Activated CD4-positive, alpha-beta T cell treated with anti-CD3 and anti-CD28 coated beads for 24 hours (primary cell): Measurements from ENCODE around the gene ASRGL1.
"Not testable (repeated sequence)": the region's sequence is repeated elsewhere in the genome, so short reads cannot be mapped to it uniquely, and the experiment has no call there.

ENCODE experiments used
- DNase-seq, 2 donors: peaks; one replicate each; pipeline ENCODE4 v3.0.0-alpha.2; 2020; ENCODE audit warnings: low read depth in 2 of 2

The ASRGL1 gene

GRCh38 chr11:62352355-62353336 is 15.4 kb downstream of the ASRGL1 start:
- DNase-seq, result no peak

GRCh38 chr11:62353841-62354240 is 16.6 kb downstream of the ASRGL1 start:
- no peak for DNase-seq

DNA sequence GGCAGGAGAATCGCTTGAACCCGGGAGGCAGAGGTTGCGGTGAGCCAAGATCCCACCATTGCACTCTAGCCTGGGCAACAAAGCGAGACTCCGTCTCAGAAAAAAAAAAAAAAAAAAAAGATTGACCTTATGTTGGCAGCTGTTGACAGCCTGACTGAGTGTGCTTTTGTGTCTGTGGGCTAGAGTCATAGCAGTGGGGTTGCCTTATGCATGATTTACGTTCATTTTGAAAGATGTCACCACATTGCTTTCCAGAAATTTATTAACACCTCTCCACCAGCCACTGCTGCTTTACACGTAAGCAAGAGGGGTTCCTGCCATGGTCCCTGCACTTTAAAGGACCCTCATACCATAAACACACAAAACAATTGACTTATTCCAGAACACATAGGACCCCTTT is 21.0 kb downstream of the ASRGL1 start:
- no peak for DNase-seq

GRCh38 chr11:62359475-62359874 is 22.2 kb downstream of the ASRGL1 start:
- no peak for DNase-seq

GRCh38 chr11:62360685-62361084 is 23.4 kb downstream of the ASRGL1 start:
- no peak for DNase-seq

GRCh38 chr11:62368861-62369477 is 31.7 kb downstream of the ASRGL1 start:
- DNase-seq, result not testable (repeated sequence)

GRCh38 chr11:62370743-62371440 is 33.6 kb downstream of the ASRGL1 start:
- peak in 1 of 2 donors; percentile 28 for DNase-seq

DNA sequence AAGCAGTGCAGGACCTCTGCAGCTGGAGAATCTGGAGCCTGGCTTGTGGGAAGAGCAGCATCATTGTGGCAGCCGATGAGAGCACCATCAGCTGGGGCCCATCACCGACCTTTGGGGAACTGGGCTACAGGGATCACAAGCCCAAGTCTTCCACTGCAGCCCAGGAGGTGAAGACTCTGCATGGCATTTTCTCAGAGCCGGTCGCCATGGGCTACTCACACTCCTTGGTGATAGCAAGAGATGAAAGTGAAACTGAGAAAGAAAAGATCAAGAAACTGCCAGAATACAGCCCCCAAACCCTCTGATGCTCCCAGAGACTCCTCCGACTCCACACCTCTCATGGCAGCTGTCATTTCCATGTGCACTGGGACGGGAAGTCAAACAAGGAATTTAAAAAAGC is 35.6 kb downstream of the ASRGL1 start:
- no peak for DNase-seq

GRCh38 chr11:62373464-62374119 is 36.3 kb downstream of the ASRGL1 start:
- no peak for DNase-seq

DNA sequence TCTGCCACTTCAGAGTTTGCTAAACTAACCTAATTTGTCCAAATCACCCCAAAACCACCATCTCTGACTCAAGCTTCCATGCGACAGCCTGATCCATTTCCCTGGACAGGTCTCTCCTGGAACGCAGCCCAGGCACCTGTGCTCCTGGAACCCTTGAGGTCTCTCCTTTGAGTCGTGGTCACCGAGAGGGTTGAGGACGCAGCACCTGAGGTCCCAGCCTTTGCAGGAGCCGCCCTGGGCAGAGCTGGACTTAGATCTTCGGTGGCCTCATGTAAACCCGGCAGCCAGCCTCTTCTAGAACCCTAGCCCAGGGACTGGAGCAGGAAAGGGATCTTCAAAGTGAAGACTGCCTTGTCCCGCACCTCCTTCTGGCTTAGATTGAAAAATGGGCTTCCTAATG is 37.6 kb downstream of the ASRGL1 start:
- DNase-seq, result no peak

- not testable (repeated sequence) for DNase-seq
Measured at GRCh38 chr11:62378459-62379063, 41.3 kb downstream of the ASRGL1 start.

- DNase-seq, result not testable (repeated sequence)
Measured at GRCh38 chr11:62379586-62379985, 42.3 kb downstream of the ASRGL1 start.

- not testable (repeated sequence) for DNase-seq
Measured at GRCh38 chr11:62380821-62381245, 43.6 kb downstream of the ASRGL1 start.

GRCh38 chr11:62383822-62384221 is 46.6 kb downstream of the ASRGL1 start:
- DNase-seq, result no peak

- not testable (repeated sequence) for DNase-seq
Measured at GRCh38 chr11:62386083-62386482, 48.8 kb downstream of the ASRGL1 start.

GRCh38 chr11:62387381-62387780 is 50.1 kb downstream of the ASRGL1 start:
- no peak for DNase-seq

- no peak for DNase-seq
Measured at GRCh38 chr11:62388999-62389398, 51.8 kb downstream of the ASRGL1 start.

DNA sequence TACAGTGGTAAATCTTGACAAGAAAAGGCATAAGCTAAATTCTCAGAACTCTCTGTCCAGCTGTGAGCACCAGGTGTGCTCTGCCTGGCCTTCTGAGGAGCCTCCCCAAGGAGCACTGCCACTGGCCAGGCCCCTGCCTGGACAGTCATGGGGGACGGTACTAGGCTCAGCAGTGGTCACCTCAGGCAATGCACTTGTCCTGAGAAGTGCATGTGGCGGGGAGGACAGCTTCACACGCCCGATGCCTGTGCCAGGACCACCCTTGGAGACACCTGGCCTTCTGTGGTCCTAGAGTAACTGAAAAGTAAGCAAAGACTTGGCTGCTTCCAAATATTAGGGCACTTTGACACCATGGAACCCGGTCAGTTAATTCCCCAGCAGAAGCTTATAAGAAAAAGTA is 53.0 kb downstream of the ASRGL1 start:
- DNase-seq, result no peak

- DNase-seq, result no peak
Measured at GRCh38 chr11:62390722-62391121, 53.5 kb downstream of the ASRGL1 start.

DNA sequence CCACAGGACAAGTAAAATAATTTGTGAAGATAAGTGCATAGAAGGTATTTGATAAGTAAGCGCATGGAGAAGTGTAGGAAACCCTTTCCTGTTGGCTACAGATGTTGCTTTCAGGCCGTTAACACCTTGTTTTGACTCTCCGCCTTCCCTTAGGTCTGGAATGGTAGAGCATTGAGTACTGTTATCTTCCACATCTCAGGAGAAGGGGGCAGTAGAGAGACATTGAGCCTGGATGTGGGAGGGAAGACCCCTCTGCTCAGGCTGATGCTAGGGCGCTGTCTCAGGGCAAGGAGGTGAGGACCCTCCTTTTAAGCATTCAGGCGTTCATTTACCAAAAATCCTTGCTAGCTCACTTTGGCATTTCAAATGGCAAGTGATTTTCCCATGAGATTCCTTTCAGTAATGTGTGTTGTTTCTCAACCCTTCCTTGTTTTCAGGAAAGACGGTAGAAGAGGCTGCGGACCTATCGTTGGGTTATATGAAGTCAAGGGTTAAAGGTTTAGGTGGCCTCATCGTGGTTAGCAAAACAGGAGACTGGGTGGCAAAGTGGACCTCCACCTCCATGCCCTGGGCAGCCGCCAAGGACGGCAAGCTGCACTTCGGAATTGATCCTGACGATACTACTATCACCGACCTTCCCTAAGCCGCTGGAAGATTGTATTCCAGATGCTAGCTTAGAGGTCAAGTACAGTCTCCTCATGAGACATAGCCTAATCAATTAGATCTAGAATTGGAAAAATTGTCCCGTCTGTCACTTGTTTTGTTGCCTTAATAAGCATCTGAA is 54.6 kb downstream of the ASRGL1 start:
- DNase-seq, result no peak

DNA sequence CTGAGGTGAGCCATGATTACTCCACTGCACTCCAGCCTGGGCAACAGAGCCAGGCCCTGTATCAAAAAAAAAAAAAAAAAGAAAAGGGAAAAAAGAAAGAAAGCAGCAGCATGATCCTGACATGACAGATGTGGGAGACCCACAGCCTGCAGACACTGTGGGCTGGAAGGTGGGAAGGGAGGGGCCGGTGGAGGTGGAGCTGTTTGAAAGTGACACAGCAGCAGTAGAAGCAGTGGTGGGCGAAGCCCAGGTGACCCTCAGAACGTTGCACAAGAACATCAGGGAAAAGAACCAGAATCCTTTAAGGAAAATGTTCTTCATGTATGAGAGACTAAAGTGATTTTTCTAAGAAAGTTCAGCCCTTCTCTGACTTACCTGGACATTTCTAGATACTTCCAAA is 55.3 kb downstream of the ASRGL1 start:
- DNase-seq, result no peak
